GM20000 (cell line): ENCODE results near the gene PAM.

Experiments used
- DNase-seq: peaks from one replicate; pipeline ENCODE4 v3.0.0; 2012; ENCODE audit warnings: low spot score
- CTCF ChIP-seq: IDR thresholded peaks from 2 replicates; pipeline ENCODE4 v1.5.1; 2012; ENCODE audit warnings: mild to moderate bottlenecking, control low read depth; ENCODE audit errors: extremely low read depth, missing control alignments

Gene PAM

GRCh38 chr5:102754767-102755431 is at the start of gene PAM:
PAM (plus strand) TSS chr5:102755305; CDS start chr5:102866196, 110,891 bp downstream.
- peak; percentile 96 for DNase-seq
- no peak for TF ChIP-seq CTCF

- no peak for TF ChIP-seq CTCF
- DNase-seq: no peak
Measured at GRCh38 chr5:102711525-102712385, 43.4 kb upstream of the PAM start.

- no peak for TF ChIP-seq CTCF
- no peak for DNase-seq
Measured at GRCh38 chr5:102713278-102713677, 41.8 kb upstream of the PAM start.

- no peak for TF ChIP-seq CTCF
- DNase-seq: peak; percentile 4
Measured at GRCh38 chr5:102713682-102714231, 41.3 kb upstream of the PAM start.

- no peak for DNase-seq
- TF ChIP-seq CTCF: no peak
Measured at GRCh38 chr5:102715082-102715807, 39.9 kb upstream of the PAM start.

- TF ChIP-seq CTCF: no peak
- no peak for DNase-seq
Measured at GRCh38 chr5:102716017-102716416, 39.1 kb upstream of the PAM start.
